ENCODE results near the gene CFAP161.

CFAP161 gene

DNA sequence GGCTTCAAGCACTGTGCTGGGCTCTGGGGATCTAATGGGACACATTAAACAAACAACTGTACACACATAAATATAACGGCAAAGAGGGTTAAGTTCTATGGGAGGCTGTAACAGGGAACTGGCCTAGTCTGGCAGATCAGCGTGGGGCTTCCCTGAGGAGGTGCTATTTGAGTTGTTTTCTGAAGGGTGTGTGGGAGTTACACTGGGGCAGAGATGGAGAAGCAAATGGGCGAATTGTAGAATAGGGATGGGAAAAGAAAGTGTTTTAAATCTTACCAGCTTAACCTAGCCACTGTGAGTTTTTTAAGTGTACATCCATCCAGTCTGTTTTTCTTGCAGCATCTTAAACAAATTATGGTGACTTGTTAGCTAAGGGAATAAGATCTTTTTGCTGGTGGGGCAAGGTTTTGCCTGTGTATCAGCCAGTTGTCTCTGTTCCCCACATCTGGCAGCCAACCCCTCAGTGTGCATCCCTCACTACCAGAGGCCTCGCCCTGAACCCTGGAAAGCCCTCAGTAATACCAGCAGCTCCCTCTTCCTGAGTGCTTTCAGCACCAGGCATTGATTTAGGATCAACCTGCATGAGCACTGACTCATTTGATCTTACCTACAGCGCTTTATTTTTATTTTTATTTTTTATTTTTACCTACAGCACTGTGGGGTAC is 51.7 kb downstream of the CFAP161 start:
- DNase-seq: no peak

DNA sequence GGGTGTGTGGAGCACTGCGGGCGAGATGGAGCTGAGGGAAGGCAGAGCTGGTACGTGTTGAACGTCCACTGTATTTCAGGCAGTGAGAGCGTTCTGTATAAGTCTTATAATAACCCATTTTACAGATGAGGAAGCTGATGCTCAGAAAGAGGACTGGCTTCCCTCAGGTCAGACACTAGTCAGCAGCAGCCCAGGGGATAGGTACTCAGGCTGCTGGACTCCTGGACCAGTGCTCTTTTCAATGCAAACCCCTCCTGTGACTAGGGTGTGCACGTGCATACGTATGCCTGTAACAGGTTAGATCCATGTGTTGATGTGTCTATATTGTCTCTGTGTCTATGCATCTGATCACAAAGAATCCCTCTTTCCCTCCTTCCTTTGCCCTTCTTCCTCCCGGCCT is 54.3 kb downstream of the CFAP161 start:
- no peak for DNase-seq

DNA sequence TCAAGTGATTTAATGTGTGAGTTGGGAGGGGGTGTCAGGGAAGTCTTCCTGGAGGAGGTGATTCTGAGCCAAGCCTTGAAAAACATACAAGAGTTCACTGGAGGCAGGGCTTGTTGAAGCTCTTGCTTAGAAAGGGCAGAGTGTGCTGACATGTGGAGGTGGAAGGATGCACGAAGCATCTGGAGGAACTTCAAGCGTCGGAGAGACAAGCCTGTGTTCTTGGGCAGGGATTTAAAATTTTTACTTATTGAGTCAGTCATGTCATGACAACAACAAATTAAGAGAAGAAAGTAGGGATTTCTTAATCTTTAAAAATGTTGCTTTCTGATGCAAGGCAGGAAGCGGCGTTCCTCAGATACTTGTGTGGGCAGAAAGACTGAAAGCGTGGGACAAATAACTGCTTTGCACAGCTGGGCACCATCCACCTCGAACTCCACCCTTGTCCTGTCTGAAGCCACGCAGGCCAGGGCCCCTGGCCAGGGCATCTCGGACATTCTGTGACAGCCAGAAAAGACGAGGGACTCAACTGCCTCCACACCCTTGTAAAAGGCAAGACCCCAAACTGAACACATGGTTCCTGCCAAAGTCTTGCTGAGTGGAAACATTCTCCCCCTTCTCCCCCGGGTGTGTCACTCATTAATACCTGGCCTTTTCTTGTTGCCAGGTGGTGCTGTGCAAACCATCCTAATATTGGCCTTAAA is 55.7 kb downstream of the CFAP161 start:
- DNase-seq: no peak

DNA sequence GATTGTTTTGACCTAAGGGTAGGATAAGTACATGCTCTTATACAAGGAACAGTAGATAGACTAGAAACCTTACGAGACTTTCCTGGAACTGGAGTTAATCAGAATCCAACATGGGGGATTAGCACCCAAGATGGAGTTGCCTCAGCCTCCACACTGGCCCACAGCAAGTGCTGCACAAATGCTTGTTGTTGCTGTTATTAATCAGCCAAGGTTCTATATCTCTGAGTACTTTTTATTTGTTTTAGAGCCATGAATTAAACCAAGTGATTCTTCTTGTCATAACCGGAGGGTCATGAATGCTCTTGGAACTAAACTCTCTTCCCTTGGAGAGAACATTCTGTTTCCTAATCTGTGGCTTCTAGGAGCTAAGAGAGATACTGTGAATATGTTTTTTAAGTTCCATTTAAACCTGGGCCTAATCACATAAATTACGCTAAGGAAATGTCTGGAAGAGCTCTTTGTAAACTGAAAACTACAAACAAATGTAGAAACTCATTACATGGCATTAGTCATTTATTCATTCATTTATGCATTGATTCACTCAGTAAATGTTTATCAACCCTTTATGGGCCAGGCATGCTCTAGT is 56.9 kb downstream of the CFAP161 start:
- DNase-seq: no peak

DNA sequence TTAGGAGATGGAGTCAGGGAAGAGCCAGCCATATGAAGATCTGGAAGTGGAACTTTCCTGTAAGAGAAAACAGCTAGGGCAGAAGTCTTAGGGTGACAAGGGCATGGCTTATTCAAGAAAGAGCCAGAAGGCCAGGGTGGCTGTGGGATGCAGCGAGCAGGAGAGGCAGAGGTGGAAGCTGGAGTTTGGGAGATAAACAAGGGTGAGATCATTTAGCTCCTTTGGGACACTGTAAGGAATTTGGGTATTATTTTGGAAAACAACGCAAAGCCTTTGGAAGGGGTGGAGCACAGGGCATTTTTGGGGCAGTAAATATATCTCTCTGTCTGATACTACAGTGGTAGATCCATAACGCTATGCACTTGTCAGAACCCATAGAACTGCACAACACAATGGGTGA is 57.6 kb downstream of the CFAP161 start:
- DNase-seq: no peak

DNA sequence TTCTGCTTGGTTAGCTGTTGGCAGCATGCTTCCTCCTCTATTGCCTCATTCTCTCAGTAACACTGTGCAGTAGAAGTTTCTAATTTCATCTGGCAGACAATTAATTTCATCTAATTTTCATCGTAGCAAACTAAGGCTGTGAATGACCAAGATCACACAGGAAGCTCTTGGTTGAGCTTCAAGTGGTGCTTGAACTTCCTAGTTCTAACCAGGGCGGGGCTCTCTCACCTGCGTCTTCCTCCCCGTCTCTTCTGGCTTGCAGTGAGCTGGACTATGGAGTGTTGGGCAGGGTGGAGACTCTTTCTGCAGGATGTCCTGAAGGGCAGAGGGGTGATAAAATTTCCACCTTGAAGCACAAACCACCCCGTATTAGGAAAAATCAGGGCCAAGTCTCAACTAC is 60.7 kb downstream of the CFAP161 start:
- DNase-seq: no peak

DNA sequence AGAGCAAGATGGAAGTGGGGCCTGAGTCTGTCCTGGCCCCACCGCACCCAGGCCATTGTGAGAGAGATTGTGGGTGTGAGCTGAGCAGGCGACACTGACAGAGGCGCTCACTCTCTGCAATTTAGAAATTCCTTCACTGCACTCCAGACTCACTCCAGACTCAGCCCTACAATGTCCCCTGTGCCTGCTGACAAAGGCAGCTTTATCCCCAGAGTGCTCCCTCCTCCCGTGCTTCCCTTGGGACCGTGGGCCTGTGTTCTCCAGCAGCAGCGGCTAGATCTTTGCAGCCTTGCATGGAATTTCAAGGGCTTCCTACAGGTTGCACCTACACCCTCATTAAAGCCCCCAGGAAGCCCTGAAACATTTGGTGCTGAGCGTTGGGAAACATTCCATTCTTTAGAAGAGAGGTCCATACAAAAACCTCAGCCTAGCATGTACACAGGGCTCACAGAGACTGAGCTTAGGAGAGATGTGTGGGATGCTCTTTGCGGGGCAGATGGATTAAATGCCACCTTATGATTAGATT is 61.3 kb downstream of the CFAP161 start:
- DNase-seq: no peak

DNA sequence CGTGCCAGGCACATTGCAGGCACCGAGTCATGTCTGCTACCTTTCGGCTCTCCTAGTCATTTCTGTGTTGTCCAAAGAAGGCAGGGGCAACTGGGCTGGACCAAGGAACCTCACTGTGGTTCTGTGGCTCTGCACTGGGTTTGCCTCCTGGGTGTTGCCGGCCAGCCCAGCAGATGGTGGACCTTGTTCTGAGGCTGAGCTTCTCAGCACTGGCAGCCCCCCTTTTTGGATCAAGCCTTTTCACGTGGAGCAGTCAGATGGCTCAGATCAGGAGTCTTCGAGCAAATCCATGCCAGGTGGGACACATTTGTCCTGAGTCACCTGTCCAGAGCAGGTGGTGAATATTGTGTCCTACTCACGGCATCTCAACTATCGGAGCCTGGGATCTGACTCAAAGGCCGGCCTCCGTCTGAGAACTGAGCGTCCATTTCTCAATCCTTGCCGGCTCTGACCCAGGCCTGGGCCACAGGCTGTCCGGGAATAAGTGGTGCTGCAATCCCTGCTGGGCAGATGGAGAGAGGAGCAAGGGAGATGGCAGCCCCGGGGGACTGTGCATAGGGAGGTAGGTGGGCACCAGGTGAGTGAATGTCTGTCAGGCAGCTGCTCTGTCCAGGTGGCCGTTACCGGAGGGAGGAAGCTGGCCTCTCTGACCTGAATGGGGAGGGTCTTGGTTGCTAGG is 62.6 kb downstream of the CFAP161 start, which contains the start of gene IL16:
Gene IL16 (plus strand): TSS at position 304 of the 679 bp plus-strand sequence. CDS start 28,521 bp downstream, outside the sequence.
- no peak for DNase-seq

DNA sequence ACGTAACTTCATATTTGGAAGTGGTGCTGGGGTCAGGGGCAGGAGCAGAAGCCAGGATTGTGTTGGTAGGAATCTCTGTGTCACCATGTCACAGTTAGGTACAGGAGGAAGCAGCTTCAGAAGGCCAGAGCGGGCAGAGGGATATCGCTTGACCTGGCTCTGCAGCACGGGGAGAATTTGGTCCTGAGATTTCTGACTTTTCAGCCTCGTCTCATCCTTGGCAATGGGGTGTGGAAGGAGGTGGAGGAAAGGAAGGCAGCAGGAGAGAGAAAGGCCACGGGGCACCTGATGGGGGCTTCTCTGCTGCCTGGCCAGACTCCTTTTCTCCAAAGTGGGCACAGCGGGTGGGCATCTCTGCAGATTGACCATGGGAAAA is 63.2 kb downstream of the CFAP161 start:
- no peak for DNase-seq

DNA sequence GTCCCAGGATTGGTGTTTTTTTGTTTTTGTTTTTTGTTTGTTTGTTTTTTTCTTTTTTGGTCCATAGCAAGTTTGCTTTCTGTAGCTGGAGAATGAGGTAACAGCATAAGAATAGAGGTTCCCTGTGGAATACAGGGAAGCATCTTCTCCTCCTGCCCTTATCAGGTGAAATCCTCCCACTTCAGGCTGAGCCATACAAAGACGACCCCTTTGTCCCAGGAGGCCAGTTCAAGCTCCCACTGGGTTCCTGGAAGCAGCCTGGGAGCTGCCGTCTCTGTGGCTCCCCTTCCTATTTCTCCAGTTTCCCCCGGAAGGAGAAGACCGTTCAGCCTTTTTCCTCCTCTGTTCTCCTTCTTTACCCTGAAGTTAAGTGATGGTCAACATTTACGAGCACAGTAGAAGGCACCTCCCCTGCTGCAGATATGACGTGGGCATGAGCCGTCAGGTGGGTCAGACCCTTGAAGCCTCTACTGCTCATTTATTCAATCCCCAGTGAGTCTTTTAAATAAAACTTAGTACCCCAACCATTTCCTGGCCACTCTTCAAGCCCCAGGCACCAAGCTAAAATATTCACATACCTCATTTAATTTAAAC is 63.7 kb downstream of the CFAP161 start:
- DNase-seq: no peak
